Esophagus squamous epithelium (tissue), 4 donors: ENCODE results near the gene FAM222A.

Experiments used
- POLR2A ChIP-seq, 4 donors: fragments of 450-650 bp; IDR thresholded peaks; one replicate each; pipeline ENCODE4 v1.6.1; 2017; ENCODE audit warnings: antibody characterized with exemption in 4 of 4, mild to moderate bottlenecking in 4 of 4, moderate library complexity in 3 of 4
- TF ChIP-seq, protein P1 (sequence below), 6 experiments: fragments of 450-650 bp in 4 of 6; fragments of 200-600 bp in 2 of 6; sonication (generic) in 2 of 6; IDR thresholded peaks; one replicate each; pipeline ENCODE4 v1.5.1; 2016 to 2019; ENCODE audit warnings: antibody characterized with exemption in 6 of 6, mild to moderate bottlenecking in 4 of 6, moderate library complexity in 4 of 6

DNA sequence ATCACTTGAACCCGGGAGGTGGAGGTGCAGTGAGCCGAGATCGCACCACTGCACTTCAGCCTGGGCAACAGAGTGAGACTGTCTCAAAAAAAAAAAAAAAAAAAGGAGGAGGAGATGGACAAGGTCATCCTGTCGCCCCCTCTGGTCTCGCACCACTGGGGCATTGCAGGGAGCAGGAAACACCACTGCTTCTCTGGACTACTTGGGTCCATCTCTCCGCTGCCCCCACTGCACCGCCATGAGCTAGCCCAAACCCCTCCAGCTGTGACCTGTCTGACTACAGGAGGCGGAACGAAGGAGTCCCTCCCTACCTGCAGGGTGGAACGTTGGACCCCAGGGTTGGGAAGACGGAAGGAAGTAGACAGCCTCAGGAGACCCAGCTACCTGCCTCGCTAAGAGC lies 18.2 kb upstream of the FAM222A start:
- TF ChIP-seq, protein P1, sequence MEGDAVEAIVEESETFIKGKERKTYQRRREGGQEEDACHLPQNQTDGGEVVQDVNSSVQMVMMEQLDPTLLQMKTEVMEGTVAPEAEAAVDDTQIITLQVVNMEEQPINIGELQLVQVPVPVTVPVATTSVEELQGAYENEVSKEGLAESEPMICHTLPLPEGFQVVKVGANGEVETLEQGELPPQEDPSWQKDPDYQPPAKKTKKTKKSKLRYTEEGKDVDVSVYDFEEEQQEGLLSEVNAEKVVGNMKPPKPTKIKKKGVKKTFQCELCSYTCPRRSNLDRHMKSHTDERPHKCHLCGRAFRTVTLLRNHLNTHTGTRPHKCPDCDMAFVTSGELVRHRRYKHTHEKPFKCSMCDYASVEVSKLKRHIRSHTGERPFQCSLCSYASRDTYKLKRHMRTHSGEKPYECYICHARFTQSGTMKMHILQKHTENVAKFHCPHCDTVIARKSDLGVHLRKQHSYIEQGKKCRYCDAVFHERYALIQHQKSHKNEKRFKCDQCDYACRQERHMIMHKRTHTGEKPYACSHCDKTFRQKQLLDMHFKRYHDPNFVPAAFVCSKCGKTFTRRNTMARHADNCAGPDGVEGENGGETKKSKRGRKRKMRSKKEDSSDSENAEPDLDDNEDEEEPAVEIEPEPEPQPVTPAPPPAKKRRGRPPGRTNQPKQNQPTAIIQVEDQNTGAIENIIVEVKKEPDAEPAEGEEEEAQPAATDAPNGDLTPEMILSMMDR (IDR thresholded peaks at IDR 0.05): no peak
- no peak for TF ChIP-seq POLR2A (IDR thresholded peaks at IDR 0.05)
